Midbrain (tissue), 1 donor: ENCODE results near the gene EML5.
A peak's percentile ranks its signal among the peaks of the same experiment; 100 is the strongest.

Source experiments
- DNase-seq: peaks from one replicate; lab custom pipeline; 2025; lab: John Stamatoyannopoulos, UW

The EML5 gene

GRCh38 chr14:88707088-88707487, 85.7 kb downstream of the EML5 start:
- DNase-seq, result no peak

- DNase-seq, result no peak
Observed at GRCh38 chr14:88706425-88706824, 86.3 kb downstream of the EML5 start.

- no peak for DNase-seq
Observed at GRCh38 chr14:88698651-88699050, 94.1 kb downstream of the EML5 start.

- no peak for DNase-seq
Observed at GRCh38 chr14:88695870-88696269, 96.9 kb downstream of the EML5 start.

- DNase-seq, result no peak
Observed at GRCh38 chr14:88688386-88688785, 104.4 kb downstream of the EML5 start.

GRCh38 chr14:88683119-88683518, 109.6 kb downstream of the EML5 start:
- DNase-seq, result no peak

- DNase-seq, result no peak
Observed at GRCh38 chr14:88682495-88683114, 110.1 kb downstream of the EML5 start.

GRCh38 chr14:88681755-88682494, 110.8 kb downstream of the EML5 start:
- no peak for DNase-seq

GRCh38 chr14:88669346-88669745, 123.4 kb downstream of the EML5 start:
- no peak for DNase-seq

GRCh38 chr14:88668448-88669116, 124.2 kb downstream of the EML5 start:
- DNase-seq, result peak; percentile 9

- DNase-seq, result peak; percentile 76
Observed at GRCh38 chr14:88667555-88668273, 125.0 kb downstream of the EML5 start.

- no peak for DNase-seq
Observed at GRCh38 chr14:88660056-88660455, 132.7 kb downstream of the EML5 start.

- no peak for DNase-seq
Observed at GRCh38 chr14:88639221-88639620, 153.5 kb downstream of the EML5 start.

GRCh38 chr14:88632512-88632911, 160.2 kb downstream of the EML5 start:
- no peak for DNase-seq

GRCh38 chr14:88631091-88631490, 161.7 kb downstream of the EML5 start:
- DNase-seq, result no peak

GRCh38 chr14:88630565-88630964, 162.2 kb downstream of the EML5 start:
- DNase-seq, result no peak

GRCh38 chr14:88628462-88628861, 164.3 kb downstream of the EML5 start:
- DNase-seq, result no peak

GRCh38 chr14:88628033-88628432, 164.7 kb downstream of the EML5 start:
- no peak for DNase-seq

- DNase-seq, result no peak
Observed at GRCh38 chr14:88625671-88626070, 167.1 kb downstream of the EML5 start.

GRCh38 chr14:88621100-88621499, 171.7 kb downstream of the EML5 start:
- DNase-seq, result no peak

GRCh38 chr14:88618476-88618875, 174.3 kb downstream of the EML5 start:
- no peak for DNase-seq

GRCh38 chr14:88617479-88617878, 175.3 kb downstream of the EML5 start:
- no peak for DNase-seq

GRCh38 chr14:88616697-88617096, 176.1 kb downstream of the EML5 start:
- DNase-seq, result no peak
